Endothelial cell of umbilical vein (primary cell): ENCODE results near the gene FLG. TPM values are rescaled to one million over a fixed set of nuclear protein-coding genes. Genes with fewer than 3 reads are reported as not detected.

ENCODE experiments used
- BruUV-seq: library from RNA; stranded (reverse); fragments of 400-500 nt; replicated peaks from 2 replicates; lab custom pipeline; 2021; lab: Mats Ljungman, UMichigan
- CTCF ChIA-PET: fragments of 300-600, 350-600 bp; sonication (Branson Sonifier 250); formaldehyde crosslinking; loops from one replicate; lab custom pipeline; 2021; ENCODE audit warnings: antibody characterized with exemption, inconsistent platforms; lab: Charles Lee
- POLR2A ChIA-PET: fragments of 300-600, 350-600 bp; sonication (Branson Sonifier 250); formaldehyde crosslinking; loops from one replicate; lab custom pipeline; 2021; ENCODE audit warnings: antibody characterized with exemption, inconsistent platforms; lab: Charles Lee
- DNase-seq: peaks from one replicate; pipeline ENCODE4 v3.0.0-alpha.2; 2011; ENCODE audit warnings: low read depth, low spot score
- FAIRE-seq: peaks from 2 replicates; lab custom pipeline; 2011; peaks lifted over from hg19 to GRCh38; lab: Jason Lieb, UNC
- H2AFZ ChIP-seq: 2 replicates; pipeline ENCODE4 v1.6.0; 2012; ENCODE audit warnings: low read depth, low read length, control low read depth, inconsistent platforms
- H3K27ac ChIP-seq: 2 replicates; pipeline ENCODE4 v1.5.1; 2011; ENCODE audit warnings: low read depth, mild to moderate bottlenecking, control low read depth, low read length, moderate library complexity; ENCODE audit not compliant: insufficient read depth
- H3K27me3 ChIP-seq, 2 experiments: 2 replicates each; pipeline versions ENCODE4 v1.6.0 to v1.6.1; 2011; ENCODE audit warnings: low read length in 2 of 2, mixed read lengths in 1 of 2; ENCODE audit not compliant: control insufficient read depth in 2 of 2, insufficient read depth in 2 of 2
- H3K36me3 ChIP-seq, 2 experiments: 2 replicates in 1 of 2; 3 replicates in 1 of 2; pipeline ENCODE4 v1.5.1; 2011; ENCODE audit warnings: low read length in 2 of 2, mild to moderate bottlenecking in 1 of 2, moderate library complexity in 1 of 2; ENCODE audit not compliant: control insufficient read depth in 2 of 2, insufficient read depth in 2 of 2; ENCODE audit errors: extremely low read depth in 1 of 2
- H3K4me1 ChIP-seq: 3 replicates; pipeline ENCODE4 v1.5.1; 2011; ENCODE audit warnings: mild to moderate bottlenecking, low read length; ENCODE audit not compliant: control insufficient read depth, insufficient read depth; ENCODE audit errors: extremely low read depth
- H3K4me2 ChIP-seq: 2 replicates; pipeline ENCODE4 v1.6.1; 2011; ENCODE audit warnings: low read length, control low read depth, mixed read lengths; ENCODE audit not compliant: insufficient read depth
- H3K4me3 ChIP-seq, 3 experiments: fragments of 200-600 bp in 1 of 3; sonication (generic), shearing (Covaris generic) in 1 of 3; replicated peaks in 1 of 3; 2 replicates each; pipeline ENCODE4 v1.5.1; 2011 to 2016; ENCODE audit warnings: control low read depth in 3 of 3, low read length in 3 of 3, mild to moderate bottlenecking in 2 of 3, inconsistent platforms in 1 of 3, low read depth in 1 of 3, moderate library complexity in 1 of 3; ENCODE audit not compliant: insufficient read depth in 1 of 3
- H3K79me2 ChIP-seq: 2 replicates; pipeline ENCODE4 v1.6.0; 2012; ENCODE audit warnings: low read length, inconsistent platforms; ENCODE audit not compliant: control insufficient read depth, insufficient read depth
- H3K9ac ChIP-seq: replicated peaks from 2 replicates; pipeline ENCODE3; 2011; ENCODE audit warnings: low read length, control low read depth; ENCODE audit not compliant: insufficient read depth; ENCODE audit errors: extremely low read depth
- H3K9me1 ChIP-seq: replicated peaks from 3 replicates; pipeline ENCODE4 v1.6.0; 2011; ENCODE audit warnings: mild to moderate bottlenecking, low read length; ENCODE audit not compliant: control insufficient read depth, insufficient read depth; ENCODE audit errors: extremely low read depth
- H3K9me3 ChIP-seq: replicated peaks from 2 replicates; pipeline ENCODE4 v1.5.1; 2012; ENCODE audit warnings: low read length, inconsistent platforms; ENCODE audit not compliant: control insufficient read depth, insufficient read depth
- H4K20me1 ChIP-seq: replicated peaks from 2 replicates; pipeline ENCODE3; 2011; ENCODE audit warnings: mild to moderate bottlenecking, low read length; ENCODE audit not compliant: control insufficient read depth, insufficient read depth; ENCODE audit errors: extremely low read depth
- CTCF ChIP-seq, 2 donors: IDR thresholded peaks; 1 replicate in 1 of 2; 2 replicates in 1 of 2; pipeline ENCODE4 v1.5.1; 2011; ENCODE audit warnings: low read length in 2 of 2, mild to moderate bottlenecking in 2 of 2, moderate library complexity in 2 of 2, control low read depth in 1 of 2, inconsistent platforms in 1 of 2, low read depth in 1 of 2; ENCODE audit not compliant: insufficient read depth in 1 of 2; ENCODE audit errors: extremely low read depth in 1 of 2
- EZH2 ChIP-seq: IDR thresholded peaks from 2 replicates; pipeline ENCODE4 v1.6.1; 2012; ENCODE audit warnings: borderline replicate concordance, low read depth, mild to moderate bottlenecking, moderate library complexity, low read length, inconsistent platforms; ENCODE audit not compliant: severe bottlenecking
- FOS ChIP-seq: IDR thresholded peaks from 2 replicates; pipeline ENCODE4 v1.6.1; 2011; ENCODE audit warnings: mild to moderate bottlenecking, low read length, moderate library complexity, borderline replicate concordance; ENCODE audit not compliant: insufficient read depth
- GATA2 ChIP-seq: IDR thresholded peaks from 2 replicates; pipeline ENCODE4 v1.7.0; 2011; ENCODE audit warnings: low read depth, mild to moderate bottlenecking, moderate library complexity, mixed read lengths, low read length; ENCODE audit not compliant: insufficient read length, insufficient read depth
- MYC ChIP-seq: IDR thresholded peaks from one replicate; pipeline ENCODE4 v1.6.1; 2011; ENCODE audit warnings: mild to moderate bottlenecking, low read depth, low read length
- POLR2A ChIP-seq: IDR thresholded peaks from 2 replicates; pipeline ENCODE4 v1.6.1; 2012; ENCODE audit warnings: low read depth, mild to moderate bottlenecking, control low read depth, low read length
- POLR2AphosphoS5 ChIP-seq: IDR thresholded peaks from 2 replicates; pipeline ENCODE4 v1.6.1; 2012; ENCODE audit warnings: low read depth, mild to moderate bottlenecking, control low read depth, low read length, moderate library complexity; ENCODE audit not compliant: insufficient read depth
- dilution Hi-C: fragments of 300-500 bp; cut with MboI; formaldehyde crosslinking; loops from one replicate; pipeline ENCODE4 v1.15.0; 2019; ENCODE audit warnings: low sequenced_read_pairs; ENCODE audit not compliant: extremely low pct_ligation_motif_present
- intact Hi-C: fragments of 100-400 bp; cut with micrococcal nuclease; formaldehyde crosslinking; loops from one replicate; pipeline ENCODE4 v1.10.0; 2022
- polyA plus RNA-seq, 4 experiments: library from polyadenylated mRNA; depleted of rRNA in 3 of 4; stranded (reverse) in 3 of 4; unstranded in 1 of 4; fragments of >200 nt; gene quantifications; 2 replicates each; pipeline versions ENCODE4 v1.2.1 to v1.2.3, GENCODE V29; 2011 to 2012; ENCODE audit warnings: missing spikeins in 1 of 4
- total RNA-seq: library from RNA; stranded (reverse); gene quantifications from 2 replicates; pipeline ENCODE4 v1.2.3, GENCODE V29; 2021

The FLG gene
- total and polyA plus RNA-seq, 2 donors (not counting 3 experiments of a cell fraction or from before 2014, with no cell fraction given), result not detected

DNA sequence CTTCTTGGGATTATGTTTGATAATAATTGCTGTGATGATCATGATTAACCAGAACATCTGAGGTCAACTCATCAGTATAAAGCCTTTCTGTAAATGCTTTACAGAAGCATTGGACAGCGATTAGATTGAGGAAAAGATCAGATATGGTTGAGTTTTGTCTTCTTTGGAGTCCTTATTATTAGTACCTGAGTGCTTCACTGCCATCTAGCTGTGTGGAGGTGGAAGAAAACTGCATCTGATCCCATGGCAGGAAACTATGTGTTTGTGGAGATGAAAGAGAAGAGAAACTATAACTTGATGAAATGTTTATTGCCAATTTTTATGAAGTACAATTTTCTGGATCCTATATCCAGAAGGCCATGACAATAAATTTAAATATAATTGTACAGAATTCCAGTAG, 23.4 kb upstream of the FLG start:
- DNase-seq, result no peak

More for the DNA sequence above, 23.4 kb upstream of the FLG start:
- Histone ChIP-seq H3K4me1 (no peaks in the 10 kb centered on the region), H3K27ac (no peak overlapping the region), H3K9me3 (no peaks in the 10 kb centered on the region), H3K36me3 (no peaks in the 10 kb centered on the region), H3K27me3 (no peaks in the 10 kb centered on the region), H3K4me3 (no peak overlapping the region), H3K9me1 (no peaks in the 10 kb centered on the region), H4K20me1 (no peaks in the 10 kb centered on the region), H2AFZ (no peak overlapping the region), H3K4me2 (no peak overlapping the region), H3K9ac (no peak overlapping the region), H3K79me2 (no peaks in the 10 kb centered on the region)
- BruUV-seq, result no TSS peak
- intact Hi-C loops, result loop anchor here (5.0 kb wide), 1 partner anchor 94 kb away; no protein-coding TSS in a partner anchor
- FAIRE-seq, result no peak
- POLR2A ChIA-PET, result no interaction called here
- CTCF ChIA-PET, result interaction anchor here (0.8 to 2.6 kb wide), 7 partner anchors 11 to 160 kb away, joined by 3 to 68 read pairs (median 11); partner anchors contain the start of gene FLG2
- dilution Hi-C loops, result no loop called here
- TF ChIP-seq CTCF (IDR thresholded peaks at IDR 0.05; ENCODE audit: extremely low read depth in 1 of 2, insufficient read depth in 1 of 2, low read depth in 1 of 2, low read length in 2 of 2) (no peak), POLR2A (no peak), FOS (no peak), MYC (no peak), GATA2 (no peak), EZH2 (no peak), POLR2AphosphoS5 (no peak)
